IPS DF 19.7 (cell line): Measurements from ENCODE around the gene DNAJC21.

ENCODE experiments used
- DNase-seq: peaks from one replicate; pipeline ENCODE4 v3.0.0-alpha.2; 2013; ENCODE audit warnings: low read depth, low spot score

DNAJC21 gene

DNA sequence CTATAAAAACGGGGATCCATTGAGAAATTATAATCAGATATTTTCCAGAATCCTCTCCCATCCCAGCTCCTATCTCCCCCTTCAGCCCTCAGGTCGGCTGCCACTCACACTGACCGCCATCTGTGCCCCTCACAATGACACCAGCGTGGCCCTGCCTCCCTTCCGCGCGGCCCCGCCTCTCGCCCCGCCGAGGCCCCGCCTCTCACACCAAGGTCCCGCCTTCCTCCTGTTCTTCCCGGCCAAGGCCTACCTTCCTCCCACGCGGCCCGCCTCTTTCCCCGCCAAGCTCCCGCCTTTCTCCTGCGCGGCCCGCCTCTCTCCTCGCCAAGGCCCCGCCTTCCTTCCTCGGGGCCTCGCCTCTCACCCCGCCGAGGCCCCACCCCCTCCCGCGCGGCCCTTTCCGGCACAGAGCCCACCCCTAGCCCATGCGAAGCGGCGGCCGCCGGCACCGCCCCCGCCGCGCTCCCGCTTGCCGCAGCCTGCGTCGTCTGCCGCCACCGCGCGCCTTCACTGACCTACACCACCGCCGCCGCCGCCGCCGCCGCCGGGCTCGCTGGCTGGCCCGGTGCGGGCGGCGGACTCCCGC, at the start of gene DNAJC21:
DNAJC21 (plus strand) TSS at position 426 of the 586 bp plus-strand sequence. CDS start 261 bp downstream, outside the sequence.
- DNase-seq: peak; percentile 42

DNA sequence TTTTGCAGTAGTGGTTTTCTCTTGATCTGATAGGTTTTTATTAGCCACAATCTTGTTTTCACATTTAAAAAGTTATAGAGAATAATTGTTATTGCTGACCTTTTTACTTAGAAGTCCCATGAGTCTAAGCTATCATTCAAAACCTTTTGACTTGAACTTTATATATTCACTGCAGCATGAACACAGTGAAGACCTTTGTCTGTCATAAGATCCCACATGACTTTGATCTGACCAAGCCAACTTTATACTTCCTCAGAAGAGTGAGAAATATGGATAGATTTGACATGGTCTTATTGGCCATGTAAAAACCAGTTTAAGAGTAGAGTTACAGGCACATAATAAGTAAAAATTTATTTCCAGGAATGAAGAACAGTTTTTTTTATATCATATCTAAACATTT, 48.1 kb upstream of the DNAJC21 start:
- DNase-seq: no peak

DNA sequence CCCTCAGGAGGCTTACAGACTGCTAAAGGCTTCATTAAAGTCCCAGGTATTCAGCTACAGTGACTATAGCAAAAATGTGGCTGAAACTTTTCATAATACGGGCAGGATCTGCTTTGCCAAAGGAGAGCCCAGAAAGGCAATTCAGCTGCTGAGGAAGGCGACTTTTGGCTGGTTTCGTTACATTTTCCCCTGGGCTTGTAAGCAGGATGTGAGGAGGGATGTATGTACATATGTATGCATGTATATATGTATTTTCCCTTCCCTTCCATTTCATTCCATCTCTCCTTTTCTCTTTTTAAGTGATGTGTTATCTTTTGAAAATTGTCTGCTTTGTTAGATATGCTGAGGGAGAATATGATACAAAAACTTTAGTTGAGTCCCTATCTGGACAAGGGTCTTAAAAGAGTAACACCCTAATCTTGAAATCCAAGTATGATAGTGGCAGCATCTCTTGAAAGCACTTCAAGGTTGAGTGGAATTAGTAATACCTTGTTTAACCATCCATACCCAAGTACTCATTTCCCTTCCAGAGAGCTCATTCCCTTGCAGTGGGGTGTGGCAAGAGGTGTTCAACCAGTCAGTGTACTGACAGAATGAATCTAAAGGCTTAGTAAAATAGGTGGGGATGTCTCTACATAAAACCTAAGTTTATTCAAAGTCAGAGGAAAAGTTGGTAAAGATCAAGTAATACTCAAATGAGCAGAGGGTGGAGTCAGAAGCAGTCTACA, 42.8 kb upstream of the DNAJC21 start:
- no peak for DNase-seq

DNA sequence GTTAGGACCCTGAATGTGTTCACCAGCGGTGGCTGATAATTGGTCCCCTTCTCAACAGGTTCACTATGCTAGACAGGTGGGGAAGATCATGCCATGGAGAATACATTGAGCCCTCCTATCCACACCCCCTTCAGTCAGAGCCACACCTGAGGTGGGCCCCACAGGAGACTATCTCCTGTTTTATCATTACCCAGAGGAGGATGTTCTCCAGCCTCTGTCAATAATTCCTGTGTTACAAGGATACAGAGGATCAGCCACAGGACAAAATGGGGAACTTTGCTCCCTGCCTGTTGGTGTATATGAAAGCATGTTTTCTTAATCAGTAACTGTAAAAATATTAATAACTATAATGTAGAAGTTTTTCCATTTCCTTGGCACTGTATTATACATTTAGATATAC, 40.0 kb upstream of the DNAJC21 start:
- no peak for DNase-seq

DNA sequence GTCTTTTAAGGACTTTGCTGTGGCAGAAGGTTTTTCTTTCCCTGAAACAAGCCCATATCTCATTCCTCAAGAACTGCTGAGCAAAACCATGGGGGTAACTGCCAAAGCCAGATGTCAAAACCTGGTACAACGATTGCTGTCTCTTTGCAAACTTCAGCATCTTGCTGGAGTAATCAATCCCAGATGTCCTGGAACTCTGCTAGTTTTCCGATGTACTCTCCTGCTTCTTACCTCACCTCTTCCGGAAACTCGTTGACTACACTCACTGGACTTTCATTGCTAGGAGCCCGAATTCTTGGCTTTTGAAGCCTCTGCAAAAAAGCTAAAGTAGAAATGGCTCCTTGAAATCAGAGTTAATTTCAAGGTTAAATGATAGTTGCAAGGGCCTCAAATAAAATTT, 37.4 kb upstream of the DNAJC21 start:
- no peak for DNase-seq

DNA sequence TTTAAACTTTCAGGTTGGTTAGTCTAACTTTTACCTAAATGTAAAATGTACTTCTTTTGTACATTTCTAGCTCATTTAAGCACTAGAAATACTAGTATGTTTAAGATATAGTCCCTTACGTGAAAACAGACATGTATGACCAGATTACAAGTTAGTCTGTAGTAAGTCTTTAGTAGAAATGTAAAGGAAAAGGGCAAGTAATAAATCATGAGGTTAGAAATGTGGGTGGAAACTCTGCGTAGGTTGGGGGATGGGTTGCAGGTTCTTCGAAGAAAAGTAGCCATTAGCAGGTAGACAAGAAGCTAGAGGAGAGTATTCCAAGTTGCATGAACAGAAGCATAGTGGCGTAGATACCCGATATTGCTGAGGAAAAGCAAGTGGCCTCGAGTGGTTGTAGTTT, 36.9 kb upstream of the DNAJC21 start:
- DNase-seq: no peak

DNA sequence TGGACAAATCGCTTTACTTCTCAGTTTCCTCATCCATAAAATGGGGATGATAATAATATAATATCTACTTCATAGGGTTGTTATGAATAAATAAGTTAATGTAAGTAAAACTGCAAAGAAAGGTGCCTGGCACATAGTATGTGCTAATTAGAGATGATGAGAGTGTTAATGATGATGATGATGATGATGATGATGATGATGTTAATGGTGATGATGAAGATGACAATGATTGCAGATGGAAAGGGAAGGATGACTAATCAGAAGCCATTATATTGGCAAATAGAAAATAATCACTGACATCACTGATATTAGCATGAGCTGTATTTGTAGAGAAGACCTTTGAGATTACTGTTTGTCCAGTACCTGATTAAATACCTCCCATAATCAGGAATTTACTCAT, 34.6 kb upstream of the DNAJC21 start:
- no peak for DNase-seq

DNA sequence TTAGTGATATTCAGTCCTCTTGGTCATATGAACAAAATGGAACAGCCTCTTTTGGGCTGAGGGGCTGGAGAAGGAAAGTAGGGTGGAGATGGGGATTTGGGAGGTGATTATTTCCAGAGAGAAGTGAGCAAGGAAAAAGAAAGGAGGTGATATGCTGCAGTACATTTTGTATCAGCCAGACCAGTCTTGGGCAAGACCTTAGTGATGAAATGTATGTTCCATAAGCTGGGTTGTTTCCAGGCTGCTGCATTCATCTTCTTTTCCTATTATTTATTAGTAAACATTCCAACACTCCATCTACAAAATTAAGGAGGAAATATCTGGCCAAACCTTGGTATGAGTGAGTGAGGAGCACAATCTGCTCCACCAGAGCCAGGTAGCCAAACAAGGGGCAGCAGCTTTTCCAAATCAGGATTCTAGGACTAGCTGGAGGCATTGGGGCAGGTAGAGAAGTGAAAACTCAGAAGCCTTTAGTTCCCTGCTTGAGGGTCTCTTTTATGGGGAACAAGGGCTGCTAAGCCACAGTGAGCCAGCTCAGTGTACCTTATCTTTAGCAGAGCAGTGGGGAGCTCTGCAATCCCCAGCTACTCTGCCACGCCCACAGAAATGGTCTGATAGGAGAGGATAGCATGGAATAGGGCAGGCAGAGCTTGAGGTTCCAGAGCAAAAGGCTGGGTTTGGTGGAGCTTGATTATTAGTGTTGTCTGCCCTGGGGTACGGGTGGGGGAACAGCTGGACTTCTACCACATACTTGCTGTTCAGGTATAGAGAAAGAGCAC, 33.5 kb upstream of the DNAJC21 start:
- no peak for DNase-seq

DNA sequence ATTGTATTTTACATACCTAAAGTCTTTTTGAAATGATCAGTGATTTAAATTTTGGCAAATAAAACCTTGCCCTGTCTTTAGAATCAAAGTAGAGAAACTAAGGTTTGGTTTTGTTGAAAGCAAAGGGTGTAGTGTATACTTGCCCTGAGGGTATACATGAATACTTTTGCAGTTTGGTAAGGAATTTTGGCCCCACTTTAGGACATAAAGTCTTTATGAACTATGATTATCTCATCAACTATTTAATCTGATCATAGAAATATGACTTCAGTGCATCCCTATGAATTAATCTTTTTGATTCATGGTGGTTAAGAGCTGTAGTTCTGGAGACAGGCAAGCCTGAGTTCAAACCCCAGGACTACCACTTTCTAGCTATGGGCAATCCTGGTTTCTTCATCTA, 31.7 kb upstream of the DNAJC21 start:
- no peak for DNase-seq

DNA sequence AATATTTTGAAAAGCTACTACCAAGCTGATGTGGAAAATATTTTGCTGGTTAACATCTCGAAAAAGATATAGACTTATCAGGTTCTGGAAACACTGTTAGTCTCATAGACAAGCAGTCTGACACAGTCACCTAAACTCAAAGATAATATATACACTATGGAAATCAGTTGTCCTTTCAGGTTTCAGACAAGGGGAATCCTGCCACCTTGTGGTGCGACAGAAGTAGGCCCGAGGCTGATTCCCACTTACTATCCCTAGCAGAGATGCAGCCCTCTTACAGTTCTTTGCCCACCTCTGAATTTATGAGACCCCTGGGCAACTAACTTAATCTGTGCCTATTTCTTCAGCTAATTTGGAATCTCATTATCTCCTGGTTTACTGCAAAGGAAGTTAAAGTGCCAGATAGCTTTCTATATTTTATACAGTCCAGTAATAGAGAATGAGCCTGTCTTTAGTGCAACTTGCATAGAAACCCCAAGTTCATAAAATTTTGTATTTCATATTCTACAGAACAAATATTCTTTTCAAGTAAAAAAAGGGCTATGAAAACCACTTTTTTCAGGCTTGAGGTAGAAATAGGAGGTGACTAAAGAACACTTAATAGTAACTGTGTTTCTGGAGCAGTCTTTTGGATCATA, 31.0 kb upstream of the DNAJC21 start:
- peak; percentile 23 for DNase-seq

DNA sequence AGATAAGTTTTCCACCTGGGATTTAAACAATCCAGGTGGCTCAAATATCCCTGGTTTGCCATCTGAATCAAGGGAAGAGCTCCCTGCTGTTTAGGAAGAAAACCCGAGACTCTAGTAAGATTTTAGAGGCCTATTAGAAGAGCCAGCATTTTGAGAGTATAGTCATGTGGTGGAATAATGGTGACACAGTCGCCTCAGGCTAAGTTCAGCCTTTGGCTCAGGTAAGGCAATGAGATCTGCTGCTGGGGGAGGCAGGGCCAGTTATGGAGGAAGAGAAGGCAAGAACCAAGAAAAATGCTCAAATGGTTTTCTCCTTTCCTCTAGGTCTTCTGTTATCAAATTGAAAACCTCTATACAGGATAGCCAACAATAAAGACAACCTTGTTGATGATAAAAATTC, 30.3 kb upstream of the DNAJC21 start:
- no peak for DNase-seq

DNA sequence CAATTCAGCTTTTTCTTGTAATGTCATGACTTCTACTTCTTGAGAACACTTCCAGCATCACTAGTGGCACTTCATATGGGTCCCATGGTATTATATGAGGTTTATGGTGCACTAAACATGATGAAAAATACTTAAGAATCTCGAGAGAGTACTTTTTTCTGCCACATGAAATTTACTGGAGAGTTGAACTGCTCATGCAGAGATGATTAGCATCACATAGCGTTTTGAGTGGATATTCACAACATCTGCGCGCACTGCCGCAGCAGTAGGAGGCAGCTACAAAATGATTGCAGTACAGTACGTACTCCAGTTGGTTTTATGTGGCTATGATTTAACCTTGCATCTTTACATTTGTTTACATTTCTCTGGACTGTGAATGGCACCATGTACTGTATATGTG, 28.7 kb upstream of the DNAJC21 start:
- DNase-seq: no peak

DNA sequence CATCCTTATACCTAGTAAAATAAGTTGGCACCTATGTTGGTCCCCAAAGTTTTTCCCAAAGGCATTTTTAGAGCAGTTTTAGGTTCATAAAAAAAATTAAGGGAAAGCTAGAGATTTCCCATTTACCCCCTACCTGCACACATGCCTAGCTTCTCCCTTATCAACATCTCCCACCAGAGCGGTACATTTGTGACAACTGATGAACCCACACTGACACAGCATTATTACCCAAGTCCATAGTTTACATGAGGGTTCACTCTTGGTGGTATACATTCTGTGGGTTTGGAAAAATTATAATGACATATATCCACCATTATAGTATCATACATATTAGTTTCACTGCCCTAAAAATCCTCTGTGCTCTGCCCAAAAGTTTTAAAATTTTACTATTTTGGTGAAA, 26.1 kb upstream of the DNAJC21 start:
- no peak for DNase-seq

DNA sequence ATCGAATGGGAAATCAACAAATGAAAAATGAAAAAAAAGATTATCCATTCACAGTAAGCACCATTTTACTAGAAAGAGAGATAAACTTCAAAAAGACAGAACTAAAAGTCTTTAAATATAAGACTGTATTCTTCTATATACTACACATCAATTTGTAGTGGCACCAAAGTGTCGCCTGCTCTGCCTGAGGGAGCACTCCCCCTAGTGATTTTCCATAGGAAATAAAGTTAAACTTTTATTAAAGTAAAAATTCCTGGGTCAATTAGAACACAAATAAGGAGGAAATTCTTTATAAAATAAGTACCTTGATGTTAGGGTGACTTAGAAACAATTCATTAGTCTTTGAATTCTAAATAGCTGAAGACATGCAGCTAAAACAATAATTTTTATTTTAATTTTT, 23.8 kb upstream of the DNAJC21 start:
- no peak for DNase-seq

DNA sequence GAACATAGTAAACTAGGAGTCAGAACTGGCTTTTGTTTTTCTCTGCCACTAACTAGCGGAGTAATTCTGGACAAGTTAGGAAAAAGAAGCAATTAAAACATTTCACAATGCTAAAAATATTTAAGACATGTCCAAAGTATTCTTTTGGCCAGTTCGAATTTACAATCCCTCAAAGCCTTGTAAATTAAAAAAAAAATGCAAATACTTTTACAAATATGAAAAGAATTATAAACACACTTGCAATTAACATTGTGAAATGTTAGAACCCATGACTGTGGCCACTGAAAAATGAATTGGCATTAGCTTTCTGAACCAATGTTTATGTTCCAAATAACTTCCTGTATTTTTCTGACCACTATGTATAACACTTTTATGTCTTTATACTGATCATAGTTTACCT, 16.3 kb upstream of the DNAJC21 start:
- DNase-seq: no peak

DNA sequence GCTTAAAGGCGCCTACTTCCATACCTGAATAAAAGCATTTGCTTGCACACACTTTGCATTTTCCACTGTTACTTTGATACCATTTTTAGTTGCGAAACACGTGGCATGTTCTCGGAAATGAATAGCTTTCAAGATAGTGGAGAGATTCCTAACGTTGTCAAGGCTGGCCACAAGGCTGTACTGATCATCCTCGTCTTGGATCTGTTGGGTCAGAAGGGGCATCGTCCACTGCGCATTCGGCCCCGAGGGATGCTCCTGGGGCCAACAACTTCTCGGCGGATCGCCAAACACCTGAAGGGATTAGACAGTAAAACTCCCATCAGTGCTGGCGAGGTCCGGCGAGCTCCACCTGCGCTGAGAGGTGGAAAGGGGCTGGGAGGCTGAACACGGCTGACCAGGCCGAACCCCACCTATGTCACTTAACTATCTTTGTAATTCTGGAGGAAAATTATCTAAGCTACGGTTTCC, 14.7 kb upstream of the DNAJC21 start:
- no peak for DNase-seq

DNA sequence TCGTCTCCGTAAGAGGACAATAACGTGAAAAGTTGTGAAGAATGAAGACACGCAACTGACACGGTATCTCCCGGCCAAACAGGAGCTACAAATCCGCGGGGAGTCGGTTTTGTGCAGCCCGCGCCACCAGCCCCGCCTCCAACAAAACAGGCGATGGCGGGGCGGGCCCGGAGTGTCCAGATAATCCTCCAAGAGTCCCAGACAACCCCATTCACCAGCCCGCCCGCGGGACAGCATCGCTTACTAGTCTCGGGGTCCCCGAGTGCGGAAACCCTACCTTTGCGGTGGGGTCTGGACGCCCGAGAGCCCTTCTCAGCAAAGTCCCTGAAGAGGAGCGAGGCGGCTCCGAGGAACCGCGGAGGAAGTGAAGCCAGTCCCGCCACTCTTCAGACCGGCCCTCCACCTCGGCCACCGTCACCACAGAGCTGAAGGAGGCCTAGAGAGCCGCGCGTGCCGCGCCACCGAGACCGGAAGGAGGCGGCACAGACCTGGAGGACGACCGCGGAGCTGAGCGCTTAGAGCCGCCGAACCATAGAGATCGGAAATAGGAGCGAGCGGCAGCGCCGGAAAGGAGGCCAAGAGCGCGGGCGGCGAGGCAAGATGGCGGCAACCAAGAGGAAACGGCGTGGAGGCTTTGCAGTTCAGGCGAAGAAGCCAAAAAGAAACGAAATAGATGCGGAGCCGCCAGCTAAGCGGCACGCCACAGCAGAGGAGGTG, 14.1 kb upstream of the DNAJC21 start, which contains the start of the genes BRIX1 and RAD1:
BRIX1 (plus strand) TSS at position 573 of the 717 bp plus-strand sequence; CDS start at position 601, 28 bp downstream.
RAD1 (minus strand) TSS at position 366 of the 717 bp plus-strand sequence. CDS start 612 bp downstream, outside the sequence.
- DNase-seq: peak; percentile 91

DNA sequence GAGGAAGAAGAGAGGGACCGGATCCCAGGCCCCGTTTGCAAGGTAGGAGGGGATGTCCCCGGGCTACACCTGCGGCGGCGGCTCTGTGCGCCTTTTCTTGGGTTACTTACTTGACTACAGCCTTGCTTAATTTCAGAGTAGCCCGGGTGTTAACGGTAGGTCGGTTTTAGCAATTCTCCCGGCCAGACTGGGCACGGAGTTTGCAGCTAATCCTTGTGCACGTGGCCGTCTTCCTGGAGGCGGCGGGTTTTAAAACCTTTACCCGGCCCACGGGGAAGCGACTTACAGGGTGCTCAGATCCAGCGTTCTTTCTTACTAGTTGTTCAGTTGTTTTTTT, 13.5 kb upstream of the DNAJC21 start:
- no peak for DNase-seq

DNA sequence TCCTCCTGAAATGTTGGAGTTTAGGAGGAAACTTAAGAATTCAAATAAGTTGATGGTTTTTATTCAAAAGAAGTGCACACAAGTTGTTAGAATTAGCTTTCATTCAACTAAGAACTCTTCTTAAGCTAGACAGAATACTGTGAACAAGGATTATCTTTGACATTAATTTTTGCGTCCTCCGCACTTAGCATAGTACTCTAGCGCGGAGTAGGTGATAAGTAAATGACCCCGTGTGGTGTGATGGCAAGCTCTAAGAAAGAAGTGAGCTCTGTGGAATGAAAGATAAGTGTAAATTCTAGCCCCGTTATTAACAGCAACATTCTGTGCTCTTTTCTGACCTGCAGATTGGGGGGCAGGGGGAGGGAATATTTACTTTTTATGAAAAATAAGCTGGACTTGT, 12.8 kb upstream of the DNAJC21 start:
- no peak for DNase-seq

DNA sequence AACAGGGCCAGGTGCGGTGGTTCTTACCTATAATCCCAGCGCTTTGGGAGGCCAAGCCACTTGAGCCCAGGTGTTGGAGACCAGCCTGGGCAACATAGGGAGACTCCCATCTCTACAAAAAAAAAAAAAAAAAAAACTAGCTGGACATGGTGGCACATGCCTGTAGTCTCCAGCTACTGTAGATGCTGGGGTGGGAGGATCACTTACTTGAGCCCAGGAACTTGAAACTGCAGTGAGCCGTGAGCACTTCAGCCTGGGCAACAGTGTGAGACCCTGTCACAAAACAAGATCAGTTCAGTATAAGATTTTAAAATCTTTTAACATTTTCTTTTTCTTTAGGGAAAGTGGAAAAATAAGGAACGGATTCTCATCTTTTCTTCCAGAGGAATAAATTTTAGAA, 11.3 kb upstream of the DNAJC21 start:
- no peak for DNase-seq

DNA sequence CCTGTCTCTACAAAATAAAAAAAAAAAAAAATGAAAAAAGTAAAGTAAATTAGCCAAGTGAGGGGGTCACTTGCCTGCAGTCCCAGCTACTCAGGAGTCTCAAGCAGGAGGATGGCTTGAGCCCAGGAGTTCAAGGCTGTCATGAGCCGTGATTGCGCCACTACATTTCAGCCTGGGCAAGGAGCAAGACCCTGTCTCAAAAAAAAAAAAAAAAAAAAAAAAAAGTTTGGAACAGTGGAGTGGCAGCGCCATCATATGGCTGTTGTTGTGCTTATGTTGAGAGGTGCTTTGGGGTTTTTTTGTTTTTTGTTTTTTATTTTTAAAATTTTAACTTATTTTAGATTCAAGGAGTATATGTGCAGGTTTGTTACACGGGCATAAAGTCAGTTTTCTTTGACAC, 10.3 kb upstream of the DNAJC21 start:
- no peak for DNase-seq
